ENCODE results near the gene FAF1. TPM values are rescaled to one million over a fixed set of nuclear protein-coding genes. Genes with fewer than 3 reads are reported as not detected.

FAF1 gene
- total RNA-seq, 1 donor from 2014 or later: 52.0 TPM

GRCh38 chr1:50548243-50548642 lies 411.8 kb downstream of the FAF1 start:
- Mint-ChIP-seq H3K4me1 (ENCODE audit: unreplicated experiment) (peaks cover 8% of the 10 kb centered on the region), H3K36me3 (ENCODE audit: unreplicated experiment) (no peaks in the 10 kb centered on the region), H3K9me3 (ENCODE audit: unreplicated experiment) (no peaks in the 10 kb centered on the region), H3K27me3 (ENCODE audit: unreplicated experiment) (no peaks in the 10 kb centered on the region), H3K27ac (ENCODE audit: unreplicated experiment) (no peak overlapping the region), H3K4me3 (ENCODE audit: unreplicated experiment) (no peak overlapping the region)
- DNase-seq (ENCODE audit: extremely low spot score, unreplicated experiment): no peak
- TF ChIP-seq, protein P1, sequence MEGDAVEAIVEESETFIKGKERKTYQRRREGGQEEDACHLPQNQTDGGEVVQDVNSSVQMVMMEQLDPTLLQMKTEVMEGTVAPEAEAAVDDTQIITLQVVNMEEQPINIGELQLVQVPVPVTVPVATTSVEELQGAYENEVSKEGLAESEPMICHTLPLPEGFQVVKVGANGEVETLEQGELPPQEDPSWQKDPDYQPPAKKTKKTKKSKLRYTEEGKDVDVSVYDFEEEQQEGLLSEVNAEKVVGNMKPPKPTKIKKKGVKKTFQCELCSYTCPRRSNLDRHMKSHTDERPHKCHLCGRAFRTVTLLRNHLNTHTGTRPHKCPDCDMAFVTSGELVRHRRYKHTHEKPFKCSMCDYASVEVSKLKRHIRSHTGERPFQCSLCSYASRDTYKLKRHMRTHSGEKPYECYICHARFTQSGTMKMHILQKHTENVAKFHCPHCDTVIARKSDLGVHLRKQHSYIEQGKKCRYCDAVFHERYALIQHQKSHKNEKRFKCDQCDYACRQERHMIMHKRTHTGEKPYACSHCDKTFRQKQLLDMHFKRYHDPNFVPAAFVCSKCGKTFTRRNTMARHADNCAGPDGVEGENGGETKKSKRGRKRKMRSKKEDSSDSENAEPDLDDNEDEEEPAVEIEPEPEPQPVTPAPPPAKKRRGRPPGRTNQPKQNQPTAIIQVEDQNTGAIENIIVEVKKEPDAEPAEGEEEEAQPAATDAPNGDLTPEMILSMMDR (IDR thresholded peaks at IDR 0.05): no peak

GRCh38 chr1:50542362-50542761 lies 417.7 kb downstream of the FAF1 start:
- Mint-ChIP-seq H3K4me1 (ENCODE audit: unreplicated experiment) (no peaks in the 10 kb centered on the region), H3K27me3 (ENCODE audit: unreplicated experiment) (no peaks in the 10 kb centered on the region), H3K27ac (ENCODE audit: unreplicated experiment) (no peak overlapping the region), H3K36me3 (ENCODE audit: unreplicated experiment) (peaks cover 2% of the 10 kb centered on the region), H3K9me3 (ENCODE audit: unreplicated experiment) (no peaks in the 10 kb centered on the region), H3K4me3 (ENCODE audit: unreplicated experiment) (no peak overlapping the region)
- DNase-seq (ENCODE audit: extremely low spot score, unreplicated experiment): no peak
- TF ChIP-seq, protein P1 (IDR thresholded peaks at IDR 0.05): no peak

- Mint-ChIP-seq H3K27me3 (ENCODE audit: unreplicated experiment) (no peaks in the 10 kb centered on the region), H3K4me1 (ENCODE audit: unreplicated experiment) (no peaks in the 10 kb centered on the region), H3K27ac (ENCODE audit: unreplicated experiment) (no peak overlapping the region), H3K4me3 (ENCODE audit: unreplicated experiment) (no peak overlapping the region), H3K36me3 (ENCODE audit: unreplicated experiment) (peaks cover 2% of the 10 kb centered on the region), H3K9me3 (ENCODE audit: unreplicated experiment) (no peaks in the 10 kb centered on the region)
- DNase-seq (ENCODE audit: extremely low spot score, unreplicated experiment): no peak
- TF ChIP-seq, protein P1 (IDR thresholded peaks at IDR 0.05): no peak
Observed at GRCh38 chr1:50538476-50538875, 421.6 kb downstream of the FAF1 start.

DNA sequence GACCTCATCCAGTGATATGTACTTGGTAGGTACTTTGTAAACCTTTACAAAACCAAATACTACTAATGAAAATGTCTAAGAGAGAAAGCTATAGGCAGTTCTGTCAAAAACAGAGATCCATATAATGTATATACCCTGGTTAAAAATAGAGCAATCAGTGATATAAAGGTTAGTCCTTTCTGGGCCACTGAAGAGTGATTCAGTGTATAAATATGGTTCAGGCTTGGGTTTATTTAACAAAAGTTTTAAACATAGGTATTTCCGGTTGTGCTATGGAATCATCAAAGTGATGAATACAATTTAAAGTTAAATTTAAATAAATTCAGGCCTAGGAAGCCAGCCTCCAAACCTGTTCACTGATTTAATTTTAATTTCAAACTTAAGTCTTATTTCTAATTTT lies 428.5 kb downstream of the FAF1 start:
- H3K36me3 Mint-ChIP-seq (ENCODE audit: unreplicated experiment): peaks cover 5% of the 10 kb centered on the region
- no peak for DNase-seq (ENCODE audit: extremely low spot score, unreplicated experiment)
- H3K27ac Mint-ChIP-seq (ENCODE audit: unreplicated experiment): no peak overlapping the region
- H3K27me3 Mint-ChIP-seq (ENCODE audit: unreplicated experiment): no peaks in the 10 kb centered on the region
- no peak overlapping the region for H3K4me3 Mint-ChIP-seq (ENCODE audit: unreplicated experiment)
- H3K4me1 Mint-ChIP-seq (ENCODE audit: unreplicated experiment): no peaks in the 10 kb centered on the region
- TF ChIP-seq, protein P1 (IDR thresholded peaks at IDR 0.05): no peak
- H3K9me3 Mint-ChIP-seq (ENCODE audit: unreplicated experiment): no peaks in the 10 kb centered on the region

DNA sequence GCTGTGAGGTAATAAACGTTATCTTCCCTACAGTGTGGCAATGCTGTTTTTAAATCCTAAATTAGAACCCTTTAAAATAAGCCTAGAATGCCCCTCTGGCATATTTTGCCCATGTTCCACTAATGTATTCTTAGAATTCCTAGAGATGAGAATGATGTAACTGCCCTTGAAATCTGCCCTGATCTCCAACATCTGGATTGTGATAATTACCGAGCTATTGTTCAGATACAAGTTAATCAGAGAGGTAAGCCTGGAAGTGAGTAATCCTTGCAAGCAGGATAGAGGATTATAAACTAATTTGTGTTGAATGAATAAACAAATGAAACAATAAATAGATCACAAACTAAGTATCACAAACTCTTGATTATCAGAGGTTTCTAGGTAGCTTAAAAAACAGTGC lies 429.0 kb downstream of the FAF1 start:
- no peaks in the 10 kb centered on the region for H3K27me3 Mint-ChIP-seq (ENCODE audit: unreplicated experiment)
- TF ChIP-seq, protein P1 (IDR thresholded peaks at IDR 0.05): no peak
- H3K4me3 Mint-ChIP-seq (ENCODE audit: unreplicated experiment): no peak overlapping the region
- no peaks in the 10 kb centered on the region for H3K9me3 Mint-ChIP-seq (ENCODE audit: unreplicated experiment)
- no peaks in the 10 kb centered on the region for H3K4me1 Mint-ChIP-seq (ENCODE audit: unreplicated experiment)
- peaks cover 5% of the 10 kb centered on the region for H3K36me3 Mint-ChIP-seq (ENCODE audit: unreplicated experiment)
- DNase-seq (ENCODE audit: extremely low spot score, unreplicated experiment): no peak
- no peak overlapping the region for H3K27ac Mint-ChIP-seq (ENCODE audit: unreplicated experiment)
